WI38 (cell line): ENCODE measurements around the gene QKI.
"Not testable (repeated sequence)": the region's sequence is repeated elsewhere in the genome, so short reads cannot be mapped to it uniquely, and the experiment has no call there.

Source experiments
- H3K4me3 ChIP-seq: 2 replicates; pipeline ENCODE4 v1.5.1; 2011; ENCODE audit warnings: low read depth, mild to moderate bottlenecking, control low read depth, low read length
- CTCF ChIP-seq: IDR thresholded peaks from 2 replicates; pipeline ENCODE4 v1.5.1; 2012; ENCODE audit warnings: low read depth, mild to moderate bottlenecking, control low read depth, low read length

QKI gene

GRCh38 chr6:163435023-163435422 lies 20.5 kb downstream of the QKI start:
- no peak for TF ChIP-seq CTCF
- H3K4me3 ChIP-seq, result no peak overlapping the region

GRCh38 chr6:163436843-163437242 lies 22.3 kb downstream of the QKI start:
- no peak overlapping the region for H3K4me3 ChIP-seq
- no peak for TF ChIP-seq CTCF

- TF ChIP-seq CTCF, result no peak
These were observed 22.9 kb downstream of the QKI start for GRCh38 chr6:163437466-163437865.

GRCh38 chr6:163438298-163438939 lies 23.9 kb downstream of the QKI start:
- no peak for TF ChIP-seq CTCF
- H3K4me3 ChIP-seq, result no peak overlapping the region

More at GRCh38 chr6:163437466-163437865, 22.9 kb downstream of the QKI start:
- no peak overlapping the region for H3K4me3 ChIP-seq

- no peak overlapping the region for H3K4me3 ChIP-seq
- TF ChIP-seq CTCF, result no peak
These were observed 24.4 kb downstream of the QKI start for GRCh38 chr6:163438940-163439335.

GRCh38 chr6:163439390-163439789 lies 24.9 kb downstream of the QKI start:
- not testable (repeated sequence) for H3K4me3 ChIP-seq

GRCh38 chr6:163439997-163440396 lies 25.5 kb downstream of the QKI start:
- TF ChIP-seq CTCF, result no peak
- no peak overlapping the region for H3K4me3 ChIP-seq

- TF ChIP-seq CTCF, result no peak
These were observed 27.8 kb downstream of the QKI start for GRCh38 chr6:163442336-163442735.

More at GRCh38 chr6:163442336-163442735, 27.8 kb downstream of the QKI start:
- no peak overlapping the region for H3K4me3 ChIP-seq
